Retinal pigment epithelial cell (primary cell): Measurements from ENCODE around the gene KRTAP9-2.
"Not testable (repeated sequence)": the region's sequence is repeated elsewhere in the genome, so short reads cannot be mapped to it uniquely, and the experiment has no call there.

Experiments used
- DNase-seq: peaks from one replicate; pipeline ENCODE4 v3.0.0-alpha.2; 2010; ENCODE audit warnings: low read depth
- H3K4me3 ChIP-seq: 2 replicates; pipeline ENCODE4 v1.5.1; 2011; ENCODE audit warnings: mild to moderate bottlenecking, low read length, control low read depth, moderate library complexity
- CTCF ChIP-seq: conservative IDR thresholded peaks from 2 replicates; pipeline ENCODE4 v1.5.1; 2011; ENCODE audit warnings: low read depth, low read length, control low read depth, inconsistent platforms

Gene KRTAP9-2

GRCh38 chr17:41215681-41216080 is 10.8 kb upstream of the KRTAP9-2 start:
- DNase-seq, result no peak
- no peak overlapping the region for H3K4me3 ChIP-seq
- no peak for TF ChIP-seq CTCF

GRCh38 chr17:41223821-41224220 is 2.6 kb upstream of the KRTAP9-2 start:
- TF ChIP-seq CTCF, result no peak
- no peak for DNase-seq
- H3K4me3 ChIP-seq, result no peak overlapping the region

GRCh38 chr17:41226051-41226450 is 397 bp upstream of the KRTAP9-2 start:
- no peak overlapping the region for H3K4me3 ChIP-seq
- TF ChIP-seq CTCF, result no peak
- DNase-seq, result no peak

- TF ChIP-seq CTCF, result no peak
- DNase-seq, result no peak
- no peak overlapping the region for H3K4me3 ChIP-seq
Measured at GRCh38 chr17:41230094-41230493, 3.6 kb downstream of the KRTAP9-2 start.

- no peak for DNase-seq
- TF ChIP-seq CTCF, result no peak
- H3K4me3 ChIP-seq, result no peak overlapping the region
Measured at GRCh38 chr17:41231731-41232130, 5.3 kb downstream of the KRTAP9-2 start.

- H3K4me3 ChIP-seq, DNase-seq: not testable (repeated sequence)
Measured at GRCh38 chr17:41232399-41233105, 6.1 kb downstream of the KRTAP9-2 start, which contains the start of gene KRTAP9-3. Gene KRTAP9-3, plus strand, starts transcription at chr17:41232449. Its CDS starts 53 bp downstream, at chr17:41232502.

- H3K4me3 ChIP-seq, DNase-seq: not testable (repeated sequence)
Measured at GRCh38 chr17:41237116-41237515, 10.7 kb downstream of the KRTAP9-2 start.

- DNase-seq, H3K4me3 ChIP-seq: not testable (repeated sequence)
Measured at GRCh38 chr17:41237949-41238437, 11.5 kb downstream of the KRTAP9-2 start, which contains the start of gene KRTAP9-8. Gene KRTAP9-8, plus strand, starts transcription at chr17:41237999. Its CDS starts 53 bp downstream, at chr17:41238052.

- H3K4me3 ChIP-seq, DNase-seq: not testable (repeated sequence)
Measured at GRCh38 chr17:41246995-41247787, 20.7 kb downstream of the KRTAP9-2 start.

- not testable (repeated sequence) for H3K4me3 ChIP-seq, DNase-seq
Measured at GRCh38 chr17:41249637-41250240, 23.3 kb downstream of the KRTAP9-2 start, which contains the start of gene KRTAP9-4. Gene KRTAP9-4, plus strand, starts transcription at chr17:41249687. Its CDS starts 34 bp downstream, at chr17:41249721.
